Bronchial epithelial cell (primary cell): ENCODE results near the gene MPC1. TPM values are rescaled to one million over a fixed set of nuclear protein-coding genes. Genes with fewer than 3 reads are reported as not detected.
"Not testable (repeated sequence)": the region's sequence is repeated elsewhere in the genome, so short reads cannot be mapped to it uniquely, and the experiment has no call there.

ENCODE experiments used
- DNase-seq: peaks from one replicate; pipeline ENCODE4 v3.0.0-alpha.2; 2010; ENCODE audit warnings: low read depth
- FAIRE-seq: peaks from 2 replicates; lab custom pipeline; 2011; peaks lifted over from hg19 to GRCh38; lab: Jason Lieb, UNC
- H3K27me3 ChIP-seq: 2 replicates; pipeline ENCODE4 v1.5.1; 2011; ENCODE audit warnings: low read length; ENCODE audit not compliant: control insufficient read depth, insufficient read depth
- H3K36me3 ChIP-seq: 2 replicates; pipeline ENCODE4 v1.5.1; 2011; ENCODE audit warnings: low read length; ENCODE audit not compliant: control insufficient read depth, insufficient read depth
- H3K4me3 ChIP-seq: 2 replicates; pipeline ENCODE4 v1.5.1; 2011; ENCODE audit warnings: mild to moderate bottlenecking, low read depth, low read length, control low read depth
- total RNA-seq: library from RNA; depleted of rRNA; stranded (reverse); fragments of >200 nt; gene quantifications from 2 replicates; pipeline ENCODE4 v1.2.1, GENCODE V29; 2014
- TF ChIP-seq, protein P1 (sequence below): IDR thresholded peaks from 2 replicates; pipeline ENCODE4 v1.5.1; 2011; ENCODE audit warnings: mild to moderate bottlenecking, moderate library complexity, low read length, control low read depth, inconsistent platforms; ENCODE audit not compliant: insufficient read depth, severe bottlenecking

MPC1 gene
- total RNA-seq, 1 donor from 2014 or later: 40.5 TPM

DNA sequence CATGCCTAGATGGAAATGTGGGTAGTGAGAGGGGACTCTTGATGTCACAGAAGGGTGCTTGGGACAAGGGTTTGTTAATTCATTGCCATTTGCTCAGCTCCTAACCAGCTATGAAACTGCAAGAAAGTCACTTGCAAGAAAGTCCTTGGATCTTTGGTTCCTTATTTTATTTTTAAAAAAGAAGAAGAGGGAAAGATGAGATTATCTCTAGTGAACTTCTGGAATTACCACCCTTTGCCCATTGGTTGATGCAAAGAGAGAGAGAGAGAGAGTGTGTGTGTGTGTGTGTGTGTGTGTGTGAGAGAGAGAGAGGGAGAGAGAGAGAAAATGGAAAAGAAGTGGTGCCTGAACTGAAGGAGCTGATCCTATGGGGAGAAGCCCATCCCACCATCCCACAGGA lies 35.8 kb downstream of the MPC1 start:
- DNase-seq (no peak), FAIRE-seq (no peak)
- TF ChIP-seq, protein P1, sequence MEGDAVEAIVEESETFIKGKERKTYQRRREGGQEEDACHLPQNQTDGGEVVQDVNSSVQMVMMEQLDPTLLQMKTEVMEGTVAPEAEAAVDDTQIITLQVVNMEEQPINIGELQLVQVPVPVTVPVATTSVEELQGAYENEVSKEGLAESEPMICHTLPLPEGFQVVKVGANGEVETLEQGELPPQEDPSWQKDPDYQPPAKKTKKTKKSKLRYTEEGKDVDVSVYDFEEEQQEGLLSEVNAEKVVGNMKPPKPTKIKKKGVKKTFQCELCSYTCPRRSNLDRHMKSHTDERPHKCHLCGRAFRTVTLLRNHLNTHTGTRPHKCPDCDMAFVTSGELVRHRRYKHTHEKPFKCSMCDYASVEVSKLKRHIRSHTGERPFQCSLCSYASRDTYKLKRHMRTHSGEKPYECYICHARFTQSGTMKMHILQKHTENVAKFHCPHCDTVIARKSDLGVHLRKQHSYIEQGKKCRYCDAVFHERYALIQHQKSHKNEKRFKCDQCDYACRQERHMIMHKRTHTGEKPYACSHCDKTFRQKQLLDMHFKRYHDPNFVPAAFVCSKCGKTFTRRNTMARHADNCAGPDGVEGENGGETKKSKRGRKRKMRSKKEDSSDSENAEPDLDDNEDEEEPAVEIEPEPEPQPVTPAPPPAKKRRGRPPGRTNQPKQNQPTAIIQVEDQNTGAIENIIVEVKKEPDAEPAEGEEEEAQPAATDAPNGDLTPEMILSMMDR: no peak
- no peaks in the 10 kb centered on the region for H3K36me3 ChIP-seq
- no peaks in the 10 kb centered on the region for H3K27me3 ChIP-seq
- H3K4me3 ChIP-seq: no peak overlapping the region

DNA sequence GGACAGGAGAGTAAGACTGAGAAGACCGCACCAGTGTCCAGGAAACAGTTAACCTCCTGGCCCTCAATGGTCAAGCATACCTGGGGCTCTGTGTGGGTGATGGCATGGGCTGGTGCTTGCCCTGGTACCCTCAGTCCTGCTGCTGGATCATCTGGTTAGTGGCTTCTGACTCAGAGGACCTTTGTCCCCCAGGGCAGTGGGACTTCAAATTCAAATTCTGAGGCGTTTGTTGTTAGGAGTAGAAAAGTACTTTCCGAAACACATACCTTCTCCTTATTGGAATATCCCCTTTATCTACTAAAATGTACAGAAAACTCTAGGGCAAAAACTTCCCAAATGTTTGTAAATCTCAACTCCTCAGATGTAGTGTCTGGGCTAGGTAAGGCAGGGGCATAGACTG lies 36.3 kb downstream of the MPC1 start:
- Histone ChIP-seq H3K27me3 (no peaks in the 10 kb centered on the region), H3K36me3 (no peaks in the 10 kb centered on the region), H3K4me3 (no peak overlapping the region)
- DNase-seq (no peak), FAIRE-seq (no peak)
- TF ChIP-seq, protein P1: no peak

DNA sequence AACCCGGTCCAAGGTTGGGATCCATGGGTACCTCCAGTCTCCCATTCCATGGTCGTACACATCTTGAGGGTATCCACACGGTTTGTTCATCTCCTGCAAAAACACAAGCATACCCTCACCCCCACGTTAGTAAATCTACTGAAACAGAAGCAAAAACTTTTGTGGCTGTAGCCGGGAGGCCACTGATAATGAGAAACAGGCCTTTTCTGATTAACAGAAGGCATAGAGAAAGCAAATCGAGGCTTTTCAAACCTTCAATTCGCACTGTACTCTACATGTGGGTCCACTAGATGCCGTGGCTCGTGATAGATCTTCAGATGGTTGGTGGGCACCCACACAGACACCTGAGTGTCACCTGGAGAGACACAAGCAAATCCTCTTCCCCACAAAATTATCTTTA lies 37.1 kb downstream of the MPC1 start:
- H3K36me3 ChIP-seq, H3K4me3 ChIP-seq, DNase-seq, FAIRE-seq, H3K27me3 ChIP-seq: not testable (repeated sequence)

DNA sequence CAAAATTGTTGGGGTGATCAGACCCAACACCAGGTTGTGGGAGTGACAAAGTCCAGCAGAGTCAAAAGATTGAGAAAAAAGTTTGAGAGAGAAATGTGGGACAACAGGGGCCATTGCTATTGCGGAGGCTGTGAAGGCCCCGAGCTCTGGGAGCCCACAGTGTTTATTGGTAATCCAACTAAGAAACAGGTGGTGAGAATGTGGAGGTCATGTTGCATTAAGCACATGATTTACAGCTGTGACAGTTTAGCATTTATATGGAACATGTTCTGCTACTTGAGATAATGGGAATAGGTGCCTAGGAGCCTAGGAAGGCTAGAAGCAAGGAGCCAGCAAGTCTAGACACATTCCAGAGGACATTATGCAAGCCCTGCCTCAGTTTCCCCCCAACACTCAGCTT lies 37.8 kb downstream of the MPC1 start:
- not testable (repeated sequence) for H3K36me3 ChIP-seq, H3K4me3 ChIP-seq, H3K27me3 ChIP-seq, DNase-seq, FAIRE-seq

DNA sequence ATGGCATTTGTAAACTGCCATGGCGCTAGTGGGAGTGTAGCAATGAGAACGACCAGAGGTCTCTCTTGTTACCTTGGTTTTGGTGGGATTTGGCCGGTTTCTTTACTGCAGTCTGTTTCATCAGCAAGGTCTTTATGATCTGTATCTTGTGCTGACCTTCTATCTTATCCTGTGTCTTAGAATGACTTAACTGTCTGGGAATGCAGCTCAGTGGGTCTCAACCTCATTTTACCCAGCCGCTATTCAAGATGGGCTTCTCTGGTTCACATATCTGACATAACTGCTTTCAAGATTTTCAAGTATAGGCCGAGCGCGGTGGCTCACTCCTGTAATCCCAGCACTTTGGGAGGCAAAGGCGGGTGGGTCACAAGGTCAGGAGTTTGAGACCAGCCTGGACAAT lies 38.5 kb downstream of the MPC1 start:
- DNase-seq (no peak), FAIRE-seq (no peak)
- no peaks in the 10 kb centered on the region for H3K36me3 ChIP-seq
- H3K4me3 ChIP-seq: no peak overlapping the region
- TF ChIP-seq, protein P1: no peak
- H3K27me3 ChIP-seq: no peaks in the 10 kb centered on the region

DNA sequence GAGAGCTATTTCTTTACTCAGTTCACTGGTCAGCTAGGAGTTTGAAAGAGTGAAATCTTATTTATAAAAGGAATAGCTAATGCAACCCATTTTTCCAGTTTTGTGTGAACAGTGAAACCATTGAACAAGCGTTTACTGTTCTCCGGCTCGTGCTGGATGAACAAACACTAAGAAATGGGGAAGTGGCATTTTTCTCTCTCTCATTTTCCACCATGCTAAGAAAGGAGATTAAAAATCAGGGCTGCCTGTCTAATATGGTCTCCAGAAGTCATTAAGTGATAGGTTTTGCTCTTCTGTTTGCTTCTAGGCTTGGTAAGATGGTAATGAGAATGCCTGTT lies 39.6 kb downstream of the MPC1 start:
- Histone ChIP-seq H3K36me3 (no peaks in the 10 kb centered on the region), H3K27me3 (no peaks in the 10 kb centered on the region), H3K4me3 (peak overlapping the region; percentile 88)
- TF ChIP-seq, protein P1: no peak
- DNase-seq: no peak
- FAIRE-seq: no peak

DNA sequence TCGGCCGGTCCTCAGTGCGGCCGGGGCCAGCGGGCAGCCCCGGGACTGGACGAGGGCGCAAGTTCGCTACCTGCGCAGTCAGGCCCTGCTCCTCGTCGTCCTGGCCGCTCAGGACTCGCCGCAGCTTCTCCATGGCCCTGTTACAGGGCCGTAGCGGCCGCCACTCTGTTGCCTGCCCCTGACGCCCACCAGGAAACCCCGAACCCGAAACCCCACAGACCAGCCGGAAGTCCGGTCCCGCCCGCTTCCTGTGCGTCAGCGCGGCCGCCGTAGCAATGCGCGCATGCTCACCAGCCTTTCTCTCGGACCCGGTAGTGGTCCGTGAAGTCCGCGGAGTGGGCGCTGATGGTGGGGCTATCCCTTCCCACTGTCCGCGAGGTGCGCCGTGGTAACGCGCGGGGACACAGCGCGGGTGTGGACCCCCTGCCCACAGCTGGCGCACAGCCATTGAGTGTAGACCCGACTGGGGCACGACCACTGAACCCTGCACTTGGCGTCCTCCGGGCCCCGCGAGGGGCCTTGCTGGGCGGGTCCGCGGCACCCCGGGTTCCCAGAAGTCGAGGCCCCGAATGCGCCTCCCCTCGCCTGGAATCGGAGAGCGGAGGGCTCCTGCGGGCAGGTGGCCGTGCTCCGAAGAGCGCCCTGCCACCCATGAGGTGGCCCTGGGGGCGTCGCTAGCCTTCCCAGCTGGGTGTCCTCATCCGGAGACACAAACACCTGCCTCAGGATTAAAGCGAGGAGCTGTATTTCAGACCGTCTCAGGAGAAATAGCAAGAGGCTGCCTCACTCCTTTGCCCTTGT lies 40.2 kb downstream of the MPC1 start, which contains the start of gene SFT2D1:
TSS of gene SFT2D1 (minus strand) at position 197 of the 801 bp plus-strand sequence. CDS start at position 133, 64 bp downstream.
- TF ChIP-seq, protein P1: no peak
- Histone ChIP-seq H3K36me3 (peaks cover 1% of the 10 kb centered on the region), H3K4me3 (peak within 1 kb of the TSS; percentile 88), H3K27me3 (no peaks in the 10 kb centered on the region)
- FAIRE-seq (no peak), DNase-seq (peak; percentile 62)
